Coronary artery (tissue), 2 donors: ENCODE results near the gene SLC16A12.
A peak's percentile ranks its signal among the peaks of the same experiment; 100 is the strongest.

Experiments used
- DNase-seq: peaks from one replicate; pipeline ENCODE4 v3.0.0-alpha.2; 2017; ENCODE audit warnings: low spot score
- H3K27ac ChIP-seq, 2 donors: fragments of 200-600 bp; sonication (generic); one replicate each; pipeline ENCODE4 v1.5.1; 2016 to 2019
- H3K4me3 ChIP-seq: fragments of 200-600 bp; sonication (generic); 2 replicates; pipeline ENCODE4 v1.5.1; 2016; ENCODE audit warnings: mild to moderate bottlenecking, moderate library complexity
- CTCF ChIP-seq: fragments of 200-600 bp; sonication (generic); IDR thresholded peaks from one replicate; pipeline ENCODE4 v1.5.1; 2019; ENCODE audit warnings: antibody characterized with exemption

SLC16A12 gene

GRCh38 chr10:89475125-89475524 is 60.3 kb downstream of the SLC16A12 start:
- H3K4me3 ChIP-seq, result no peak overlapping the region
- peak overlapping the region; percentile 7 to 25 for H3K27ac ChIP-seq
- no peak for DNase-seq
- no peak for TF ChIP-seq CTCF

DNA sequence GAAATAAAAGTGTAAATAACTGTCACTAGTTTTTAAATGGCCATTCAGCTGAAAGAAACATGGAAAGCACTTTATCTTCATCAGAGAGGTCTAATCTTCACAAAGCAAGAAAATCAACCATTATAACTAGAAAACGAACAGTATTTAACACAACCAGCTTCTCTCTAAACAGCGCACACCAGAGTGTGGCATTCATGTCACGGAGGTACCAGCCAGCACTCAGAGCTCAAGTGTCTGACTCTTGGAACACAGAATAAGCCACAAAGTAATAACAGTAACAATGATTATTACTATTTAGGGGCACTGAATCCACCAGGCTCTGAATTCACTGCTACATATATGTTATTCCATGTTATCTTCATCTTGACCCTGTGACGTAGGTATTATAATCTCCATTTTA is 60.9 kb downstream of the SLC16A12 start:
- no peak for TF ChIP-seq CTCF
- peak overlapping the region in 1 of 2 donors; percentile 25 for H3K27ac ChIP-seq
- no peak for DNase-seq
- no peak overlapping the region for H3K4me3 ChIP-seq

- DNase-seq, result no peak
- TF ChIP-seq CTCF, result no peak
- no peak overlapping the region for H3K4me3 ChIP-seq
- no peak overlapping the region for H3K27ac ChIP-seq
Observed at GRCh38 chr10:89471110-89471809, 64.1 kb downstream of the SLC16A12 start.

- no peak for TF ChIP-seq CTCF
- no peak for DNase-seq
- Histone ChIP-seq H3K4me3 (no peak overlapping the region), H3K27ac (no peak overlapping the region)
Observed at GRCh38 chr10:89470628-89471027, 64.8 kb downstream of the SLC16A12 start.

GRCh38 chr10:89469517-89469916 is 65.9 kb downstream of the SLC16A12 start:
- Histone ChIP-seq H3K4me3 (no peak overlapping the region), H3K27ac (no peak overlapping the region)
- TF ChIP-seq CTCF, result no peak
- no peak for DNase-seq

- DNase-seq, result no peak
- no peak for TF ChIP-seq CTCF
- H3K4me3 ChIP-seq, result no peak overlapping the region
- no peak overlapping the region for H3K27ac ChIP-seq
Observed at GRCh38 chr10:89468191-89468965, 67.0 kb downstream of the SLC16A12 start.

DNA sequence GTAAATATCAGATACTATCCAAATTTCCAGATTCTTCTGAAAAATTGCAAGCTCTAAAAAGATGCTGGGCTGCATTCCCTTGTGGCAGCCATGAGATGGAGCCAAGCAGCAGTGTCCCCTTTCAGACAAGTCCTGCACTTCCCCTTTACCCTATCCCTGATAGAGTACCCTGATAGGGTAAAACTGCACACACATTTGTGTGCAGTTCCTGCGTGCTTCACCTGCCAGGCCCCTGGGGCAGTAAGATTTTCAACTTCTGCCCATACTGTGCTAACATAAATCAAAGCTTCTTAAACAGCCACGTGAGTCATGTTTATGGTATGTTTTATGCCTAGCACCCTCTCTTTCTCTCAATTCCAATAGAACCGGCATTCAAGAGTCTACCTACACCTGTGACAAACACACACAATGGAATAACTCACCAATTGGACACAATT is 68.8 kb downstream of the SLC16A12 start:
- no peak for DNase-seq
- H3K27ac ChIP-seq, result no peak overlapping the region
- H3K4me3 ChIP-seq, result no peak overlapping the region
- no peak for TF ChIP-seq CTCF
